Subcutaneous adipose tissue (tissue), 4 donors: ENCODE measurements around the gene EPHA3. TPM values are rescaled to one million over a fixed set of nuclear protein-coding genes. Genes with fewer than 3 reads are reported as not detected.

ENCODE experiments used
- CTCF ChIP-seq: fragments of 450-650 bp; IDR thresholded peaks from one replicate; pipeline ENCODE4 v1.5.1; 2016; ENCODE audit warnings: low read depth, mild to moderate bottlenecking, control low read depth, antibody characterized with exemption, moderate library complexity
- total RNA-seq, 4 donors: library from RNA; depleted of rRNA; stranded (reverse); fragments of >200 nt; gene quantifications; one replicate each; pipeline ENCODE4 v1.1.0, GENCODE V29; 2016

The EPHA3 gene
- total RNA-seq, 4 donors from 2014 or later = 5.6 to 7.2 (median 6.1) TPM

GRCh38 chr3:89087851-89088250 lies 19.6 kb upstream of the EPHA3 start:
- TF ChIP-seq CTCF = no peak

- TF ChIP-seq CTCF = no peak
Measured at GRCh38 chr3:89098173-89098572, 9.2 kb upstream of the EPHA3 start.

DNA sequence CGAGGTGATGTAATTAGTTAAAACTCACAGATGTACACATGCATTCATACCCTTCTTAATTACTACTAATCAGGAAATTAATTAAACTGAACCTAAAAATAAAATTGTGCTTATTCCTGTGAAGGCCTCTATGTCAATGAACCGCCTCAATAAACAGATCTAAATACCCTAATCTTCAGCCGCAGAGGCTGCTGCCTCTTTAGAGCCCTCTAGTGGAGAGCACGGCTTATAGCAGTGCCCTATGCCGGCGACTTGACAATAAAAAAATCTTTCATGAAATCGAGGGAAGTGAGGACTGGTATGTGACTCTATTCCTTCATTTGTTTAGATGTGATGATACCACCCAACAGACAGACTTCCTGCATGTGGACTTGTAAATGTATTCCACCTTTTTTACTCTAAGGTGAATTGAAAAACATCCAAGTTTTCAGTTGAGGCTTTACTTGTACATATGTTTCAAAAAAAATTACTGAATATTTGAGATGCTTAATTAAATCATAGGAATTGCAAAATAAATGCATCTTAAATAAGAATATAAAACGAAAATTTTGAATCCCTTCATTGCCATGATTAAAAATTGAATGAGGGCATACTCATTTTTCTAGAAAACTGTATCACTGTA lies 8.3 kb upstream of the EPHA3 start:
- no peak for TF ChIP-seq CTCF

GRCh38 chr3:89101251-89101650 lies 6.2 kb upstream of the EPHA3 start:
- no peak for TF ChIP-seq CTCF

GRCh38 chr3:89101921-89102320 lies 5.5 kb upstream of the EPHA3 start:
- TF ChIP-seq CTCF = no peak

GRCh38 chr3:89104499-89104898 lies 2.9 kb upstream of the EPHA3 start:
- no peak for TF ChIP-seq CTCF

DNA sequence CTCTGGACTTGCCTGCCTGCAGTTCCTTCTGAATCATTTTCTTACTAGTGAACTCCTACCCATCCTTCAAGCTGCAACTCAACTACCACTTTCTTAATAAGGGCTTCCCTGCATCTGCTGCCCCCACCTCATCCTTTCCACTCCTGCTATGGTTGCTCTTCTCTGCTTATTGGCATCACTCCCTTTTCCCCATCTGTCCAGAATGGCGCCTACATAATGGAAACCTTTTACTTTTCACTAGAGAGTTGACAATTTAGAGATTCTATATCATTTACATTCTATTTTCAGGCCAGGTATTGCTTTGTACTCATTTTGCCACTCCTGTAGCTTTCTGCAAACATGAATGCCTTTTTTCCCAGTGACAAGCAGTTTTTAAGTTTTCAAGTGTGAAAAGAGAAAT lies 1.9 kb upstream of the EPHA3 start:
- TF ChIP-seq CTCF = no peak
